ENCODE results near the gene ADAMTS20.
"Not testable (repeated sequence)": the region's sequence is repeated elsewhere in the genome, so short reads cannot be mapped to it uniquely, and the experiment has no call there.

Gene ADAMTS20, protein sequence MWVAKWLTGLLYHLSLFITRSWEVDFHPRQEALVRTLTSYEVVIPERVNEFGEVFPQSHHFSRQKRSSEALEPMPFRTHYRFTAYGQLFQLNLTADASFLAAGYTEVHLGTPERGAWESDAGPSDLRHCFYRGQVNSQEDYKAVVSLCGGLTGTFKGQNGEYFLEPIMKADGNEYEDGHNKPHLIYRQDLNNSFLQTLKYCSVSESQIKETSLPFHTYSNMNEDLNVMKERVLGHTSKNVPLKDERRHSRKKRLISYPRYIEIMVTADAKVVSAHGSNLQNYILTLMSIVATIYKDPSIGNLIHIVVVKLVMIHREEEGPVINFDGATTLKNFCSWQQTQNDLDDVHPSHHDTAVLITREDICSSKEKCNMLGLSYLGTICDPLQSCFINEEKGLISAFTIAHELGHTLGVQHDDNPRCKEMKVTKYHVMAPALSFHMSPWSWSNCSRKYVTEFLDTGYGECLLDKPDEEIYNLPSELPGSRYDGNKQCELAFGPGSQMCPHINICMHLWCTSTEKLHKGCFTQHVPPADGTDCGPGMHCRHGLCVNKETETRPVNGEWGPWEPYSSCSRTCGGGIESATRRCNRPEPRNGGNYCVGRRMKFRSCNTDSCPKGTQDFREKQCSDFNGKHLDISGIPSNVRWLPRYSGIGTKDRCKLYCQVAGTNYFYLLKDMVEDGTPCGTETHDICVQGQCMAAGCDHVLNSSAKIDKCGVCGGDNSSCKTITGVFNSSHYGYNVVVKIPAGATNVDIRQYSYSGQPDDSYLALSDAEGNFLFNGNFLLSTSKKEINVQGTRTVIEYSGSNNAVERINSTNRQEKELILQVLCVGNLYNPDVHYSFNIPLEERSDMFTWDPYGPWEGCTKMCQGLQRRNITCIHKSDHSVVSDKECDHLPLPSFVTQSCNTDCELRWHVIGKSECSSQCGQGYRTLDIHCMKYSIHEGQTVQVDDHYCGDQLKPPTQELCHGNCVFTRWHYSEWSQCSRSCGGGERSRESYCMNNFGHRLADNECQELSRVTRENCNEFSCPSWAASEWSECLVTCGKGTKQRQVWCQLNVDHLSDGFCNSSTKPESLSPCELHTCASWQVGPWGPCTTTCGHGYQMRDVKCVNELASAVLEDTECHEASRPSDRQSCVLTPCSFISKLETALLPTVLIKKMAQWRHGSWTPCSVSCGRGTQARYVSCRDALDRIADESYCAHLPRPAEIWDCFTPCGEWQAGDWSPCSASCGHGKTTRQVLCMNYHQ (N-terminal part only)

DNA sequence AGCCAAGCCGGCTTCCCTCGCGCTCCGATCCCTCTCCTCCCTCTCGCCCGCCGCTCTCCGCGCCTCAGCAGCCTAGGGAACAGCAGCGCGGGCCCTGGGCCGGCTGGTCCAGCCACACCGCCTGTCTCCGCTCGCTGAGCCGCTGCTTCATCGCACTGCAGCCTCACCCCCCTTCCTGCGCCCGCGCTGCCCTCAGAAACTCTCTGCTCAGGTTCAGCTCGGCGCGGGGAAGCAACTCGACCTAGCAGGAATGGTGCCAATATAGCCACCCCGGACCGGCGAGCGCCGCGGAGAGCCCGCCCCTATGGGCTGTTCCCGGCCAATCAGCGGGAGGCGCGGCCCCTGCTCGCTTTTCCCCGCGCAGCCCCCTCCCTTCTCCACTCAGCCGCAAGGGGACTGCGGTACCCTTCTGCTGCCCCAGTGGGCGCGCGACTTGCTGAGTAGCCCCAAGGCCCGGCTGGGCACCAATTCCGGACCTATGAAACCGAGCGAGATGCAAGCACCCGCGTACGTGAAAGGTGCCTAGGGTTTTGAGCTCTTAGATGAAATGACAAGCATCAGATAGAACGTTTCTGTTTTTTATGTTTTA is at the start of gene ADAMTS20:
ADAMTS20 (minus strand) TSS at position 233 of the 589 bp plus-strand sequence. CDS start 282 bp downstream, outside the sequence.
- no peak for DNase-seq

DNA sequence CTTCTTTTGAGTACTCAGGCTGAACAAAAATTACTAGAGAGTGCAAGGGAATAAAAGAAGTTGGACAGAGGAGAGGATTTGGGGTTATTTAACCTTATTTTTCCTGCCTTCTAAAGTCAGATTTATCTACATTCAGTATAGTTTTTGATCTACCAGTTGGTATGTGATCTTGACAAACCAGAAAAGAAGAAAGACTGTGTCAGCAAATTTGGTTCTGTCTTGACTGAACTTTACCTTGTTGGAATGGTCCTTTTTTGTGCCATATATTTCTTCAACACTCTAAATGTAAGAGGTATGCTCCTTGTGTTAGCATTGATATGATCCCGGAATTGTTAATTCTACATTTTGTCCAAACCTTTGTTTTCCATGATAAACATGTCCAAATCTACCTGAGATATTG is 47.7 kb upstream of the ADAMTS20 start:
- DNase-seq: no peak

DNA sequence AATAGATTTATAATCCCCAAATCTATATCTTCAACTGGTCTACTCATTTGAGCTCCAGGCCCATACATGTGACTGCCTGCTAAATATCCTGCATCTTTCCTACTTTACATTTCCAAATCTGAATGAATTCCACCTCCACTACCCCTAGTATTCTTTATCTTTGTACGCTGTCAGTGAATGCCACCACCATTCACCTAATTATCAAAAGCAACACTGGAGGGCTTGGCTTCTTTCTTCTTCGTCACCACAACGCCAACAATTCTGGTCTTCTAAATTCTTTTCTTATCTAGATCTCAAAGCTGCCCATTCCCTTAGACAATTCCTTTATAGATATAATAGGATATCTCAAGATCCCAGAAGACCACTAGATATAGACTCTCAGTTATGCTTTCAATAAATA is 47.1 kb upstream of the ADAMTS20 start:
- DNase-seq: no peak

DNA sequence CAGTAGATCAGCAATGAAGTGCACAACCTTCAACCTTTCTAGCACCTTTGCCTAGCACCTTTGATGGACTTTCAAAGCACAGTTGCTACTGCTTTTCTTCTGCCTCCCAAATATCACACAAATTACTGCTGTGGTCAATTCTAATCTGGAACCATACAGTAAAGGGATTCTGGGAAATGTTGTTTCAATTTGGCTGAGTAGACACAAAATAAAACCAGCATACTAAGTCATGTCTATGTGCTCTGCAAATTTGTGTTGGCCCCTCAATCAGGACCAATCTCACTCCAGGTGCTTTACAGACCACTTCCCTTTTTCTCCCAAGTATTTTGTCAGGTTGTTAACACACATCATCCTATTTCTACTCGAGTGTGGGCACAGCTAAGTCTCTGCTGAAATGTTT is 38.3 kb upstream of the ADAMTS20 start:
- no peak for DNase-seq

DNA sequence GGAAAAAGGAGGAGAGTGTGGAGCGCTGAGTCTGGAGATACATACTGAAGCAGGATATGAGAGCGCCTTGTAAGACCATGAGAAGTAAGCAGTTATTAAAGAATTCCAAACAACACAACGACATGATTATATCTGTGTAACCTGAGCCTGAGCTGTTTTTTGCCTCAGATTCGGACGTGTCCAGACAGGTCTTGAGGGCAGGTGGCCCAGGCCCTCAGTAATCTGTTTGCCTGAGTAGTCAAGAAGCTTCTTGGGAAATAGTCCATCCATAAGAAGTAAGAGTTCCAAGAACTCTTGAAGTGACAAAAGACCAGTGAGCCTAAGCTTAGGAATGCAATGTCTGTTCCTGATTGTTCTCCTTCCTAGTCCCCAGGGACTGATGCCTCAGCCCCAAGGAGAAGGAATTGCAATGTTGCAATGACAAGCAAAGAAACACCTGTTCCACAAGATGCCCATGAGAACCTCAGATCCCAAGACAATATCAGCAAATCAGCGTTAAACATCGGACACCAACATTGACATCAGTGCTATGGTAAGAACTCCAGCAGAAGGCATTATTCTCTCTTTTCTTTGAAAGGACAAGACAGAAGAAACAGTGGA is 34.7 kb upstream of the ADAMTS20 start:
- DNase-seq: no peak

DNA sequence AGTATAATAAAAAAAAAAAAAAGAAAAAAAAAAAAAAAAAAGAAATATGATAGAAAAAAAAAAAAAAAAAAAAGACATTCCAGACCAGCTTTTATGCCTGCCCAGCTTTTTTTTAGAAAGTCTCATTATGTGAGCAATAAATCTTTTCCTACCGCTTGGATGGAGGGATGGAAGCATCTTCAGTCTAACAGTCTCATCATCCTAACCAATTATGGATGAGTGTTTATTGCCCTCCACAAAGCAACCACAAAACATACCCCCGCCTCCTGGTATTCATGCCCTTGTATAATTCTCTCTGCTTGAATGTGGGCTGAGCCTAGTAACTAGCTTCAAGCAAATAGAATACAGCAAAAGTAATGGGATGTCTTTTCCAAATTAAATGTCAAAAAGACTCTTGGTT is 33.7 kb upstream of the ADAMTS20 start:
- DNase-seq: no peak

DNA sequence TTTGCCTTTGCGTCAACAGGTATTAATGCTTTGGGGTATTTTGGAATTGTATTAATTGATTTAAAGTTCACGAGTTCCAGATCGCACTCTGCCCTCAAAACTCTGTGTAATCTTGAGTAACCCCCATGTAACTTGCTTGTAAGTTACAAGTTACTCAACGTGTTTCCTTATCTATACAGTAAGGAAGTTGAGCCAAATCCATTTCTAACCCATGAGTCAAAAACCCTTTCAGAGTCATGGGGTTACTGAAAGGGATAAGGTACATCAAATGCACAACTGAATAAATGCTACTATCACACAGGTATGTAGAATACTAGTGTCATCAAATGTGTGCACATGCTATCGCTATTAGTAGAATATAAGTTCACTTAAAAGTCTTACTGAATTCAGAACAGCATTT is 28.6 kb upstream of the ADAMTS20 start:
- DNase-seq: no peak

DNA sequence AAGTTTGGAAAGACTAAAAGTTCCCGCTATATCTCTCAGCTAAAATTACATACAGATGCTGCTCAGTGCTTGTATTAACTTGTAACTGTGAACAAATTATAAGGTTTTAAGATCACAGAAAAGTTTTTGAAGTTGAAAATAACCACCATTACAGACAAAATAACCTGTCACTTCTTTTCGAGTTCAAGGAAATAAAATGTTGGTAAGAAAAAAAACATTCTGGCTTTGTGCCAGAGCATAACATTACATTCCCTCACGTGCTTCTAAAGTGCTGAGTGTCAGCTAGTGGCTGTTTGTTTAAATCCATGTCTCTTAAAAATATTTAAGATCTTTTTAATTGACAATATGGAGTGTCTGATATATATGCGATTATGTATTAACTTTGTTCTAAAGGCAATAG is 27.2 kb upstream of the ADAMTS20 start:
- DNase-seq: no peak

DNA sequence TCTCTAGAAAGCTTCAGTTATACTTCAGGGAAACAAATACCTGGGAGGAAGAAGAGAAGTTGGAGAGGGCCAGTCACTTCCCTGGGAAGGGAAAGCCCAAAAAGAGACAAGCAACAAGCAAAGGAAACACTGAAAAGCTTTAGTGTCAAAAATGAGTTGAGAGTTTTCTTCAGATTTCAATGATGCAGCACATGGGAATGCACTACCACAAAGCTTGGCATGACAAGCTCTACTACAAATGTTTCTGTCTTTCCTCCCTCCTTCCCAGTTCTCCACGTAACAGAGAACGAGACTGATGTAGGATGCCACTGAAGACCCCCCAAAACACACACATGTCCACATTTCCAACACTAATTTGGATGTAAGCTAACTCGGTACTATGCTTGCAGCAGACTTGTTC is 26.8 kb upstream of the ADAMTS20 start:
- no peak for DNase-seq

DNA sequence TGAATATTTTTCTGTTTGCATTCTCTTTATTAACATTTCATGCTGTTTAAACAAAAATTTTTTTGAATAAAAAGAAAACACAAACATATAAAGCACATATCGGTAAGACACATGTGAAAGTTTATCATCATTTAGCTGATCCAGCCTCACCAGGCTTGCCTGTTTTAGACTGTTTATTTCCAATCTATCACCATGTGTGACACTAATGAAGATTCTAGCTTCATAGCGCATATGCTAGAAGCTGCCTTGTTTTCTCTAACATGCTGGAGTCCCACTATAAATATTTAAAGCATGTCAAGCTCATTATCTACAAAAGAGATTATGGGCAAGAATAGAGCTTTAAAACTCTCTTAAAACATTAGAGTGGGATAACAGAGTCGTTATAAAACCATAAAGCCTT is 25.4 kb upstream of the ADAMTS20 start:
- DNase-seq: no peak

DNA sequence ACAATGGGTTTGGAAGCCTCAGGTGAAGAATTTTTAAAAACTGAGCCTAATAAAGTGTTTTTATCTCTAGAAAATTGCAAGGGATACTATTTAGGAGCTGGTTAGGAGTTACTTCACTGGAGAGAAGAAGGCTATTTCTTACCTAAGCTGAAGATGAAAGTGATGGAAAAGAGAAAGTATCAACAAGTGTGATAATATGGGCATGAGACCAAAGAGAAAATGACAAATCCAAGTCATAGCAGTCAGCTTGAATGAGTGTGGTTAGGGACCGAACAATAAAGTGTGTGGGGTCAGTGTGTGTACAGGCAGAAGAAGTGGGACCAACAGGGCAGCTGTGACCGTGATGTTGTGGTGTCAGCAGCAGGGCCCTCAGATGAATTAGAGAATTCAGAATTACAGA is 24.2 kb upstream of the ADAMTS20 start:
- DNase-seq: no peak

DNA sequence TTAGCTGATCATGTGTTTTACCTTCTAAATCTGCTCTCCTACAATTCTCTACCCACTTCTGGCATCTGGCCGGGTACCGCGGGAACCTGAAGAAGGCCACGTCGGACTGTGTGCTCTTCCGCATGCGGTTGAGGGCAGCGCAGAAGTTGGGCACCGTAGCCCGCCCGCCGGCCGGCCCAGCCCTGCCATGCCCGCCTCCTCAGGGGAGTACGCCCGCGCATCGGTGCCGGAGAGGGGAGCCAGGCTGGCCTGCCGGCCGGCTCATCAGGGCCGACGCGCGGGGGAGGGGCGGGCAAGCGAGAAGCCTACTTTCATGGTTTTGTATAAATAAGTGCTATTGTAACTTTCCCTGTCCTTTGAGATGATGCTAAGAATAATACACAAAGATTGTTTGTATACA is 19.9 kb upstream of the ADAMTS20 start:
- DNase-seq: no peak

DNA sequence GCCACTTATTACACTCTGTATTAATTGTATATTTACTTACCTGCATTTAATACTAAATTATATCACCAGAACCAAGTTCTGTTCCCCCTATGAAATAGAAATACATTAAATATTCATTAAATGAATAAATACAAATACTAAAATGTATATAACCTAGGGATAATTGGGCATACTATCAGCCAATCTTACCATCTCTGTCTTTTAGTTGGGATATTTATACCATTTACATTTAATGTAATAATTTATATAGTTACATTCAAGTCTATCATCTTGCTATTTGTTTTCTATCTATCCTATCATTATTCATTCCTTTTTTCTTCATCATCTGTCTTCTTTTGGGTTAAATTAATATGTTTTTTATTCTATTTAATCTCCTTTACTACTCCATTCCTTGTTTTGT is 4.1 kb upstream of the ADAMTS20 start:
- DNase-seq: no peak

DNA sequence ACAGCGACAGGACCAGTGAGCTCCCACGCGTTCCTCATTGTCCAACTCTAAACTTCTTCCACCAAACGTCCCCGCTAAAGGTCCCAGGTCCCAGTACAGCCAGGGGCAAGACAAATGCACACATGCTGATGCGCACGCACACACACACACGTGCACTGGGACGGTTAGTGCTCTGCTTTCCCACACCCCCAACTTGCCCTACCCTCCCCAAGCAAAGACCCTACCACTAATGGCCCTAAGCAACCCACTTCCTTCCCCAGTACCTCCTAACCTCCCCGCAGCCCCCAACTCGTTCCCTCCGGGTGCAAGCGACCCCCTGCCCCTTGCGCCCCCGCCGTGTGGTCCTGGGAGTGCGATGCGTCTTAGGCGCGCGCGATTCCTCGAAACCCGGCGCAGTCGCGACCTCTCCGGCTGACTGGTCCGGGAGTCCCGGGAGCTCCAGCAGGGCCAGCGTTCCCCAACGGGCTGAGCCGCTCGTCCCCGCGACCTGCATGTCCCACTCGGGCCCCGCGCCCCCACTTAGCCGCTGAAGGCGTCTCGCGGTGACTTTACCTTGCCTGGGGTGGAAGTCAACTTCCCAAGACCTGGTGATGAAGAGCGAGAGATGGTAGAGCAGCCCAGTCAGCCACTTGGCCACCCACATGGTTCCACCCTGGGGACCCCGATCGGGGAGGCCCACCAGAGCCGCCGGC is 578 bp downstream of the ADAMTS20 start:
- DNase-seq: no peak

DNA sequence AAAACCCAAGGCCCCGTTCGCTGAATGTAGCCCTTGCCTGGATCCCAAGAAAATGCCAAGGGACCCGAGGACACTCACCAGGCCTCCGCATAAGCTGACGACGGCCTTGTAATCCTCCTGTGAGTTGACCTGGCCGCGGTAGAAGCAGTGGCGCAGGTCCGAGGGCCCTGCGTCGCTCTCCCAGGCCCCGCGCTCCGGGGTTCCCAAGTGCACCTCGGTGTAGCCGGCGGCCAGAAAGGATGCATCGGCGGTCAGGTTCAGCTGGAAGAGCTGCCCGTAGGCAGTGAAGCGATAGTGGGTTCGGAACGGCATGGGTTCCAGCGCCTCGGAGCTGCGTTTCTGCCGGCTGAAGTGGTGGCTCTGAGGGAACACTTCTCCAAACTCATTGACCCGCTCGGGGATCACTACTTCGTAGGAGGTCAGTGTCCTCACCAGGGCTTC is 1.2 kb downstream of the ADAMTS20 start:
- no peak for DNase-seq

DNA sequence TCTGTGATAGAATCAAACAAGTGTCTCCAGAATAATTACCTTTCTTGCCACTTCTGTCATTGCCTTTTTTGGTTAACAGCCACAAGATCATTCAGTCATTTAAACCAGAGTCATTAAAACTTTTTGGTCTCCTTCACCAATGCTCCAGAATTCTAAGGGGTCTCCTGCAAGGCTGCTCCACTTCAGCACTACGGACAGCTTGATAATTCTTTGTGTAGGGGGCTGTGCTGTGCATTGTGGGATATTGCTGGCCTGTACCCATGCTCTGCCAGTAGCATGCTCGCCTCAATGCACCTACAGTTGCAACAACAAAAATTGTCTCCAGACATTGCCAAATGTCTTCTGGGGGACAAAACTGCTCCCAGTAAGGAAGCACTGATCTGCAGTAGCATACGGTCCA is 7.3 kb downstream of the ADAMTS20 start:
- DNase-seq: no peak

DNA sequence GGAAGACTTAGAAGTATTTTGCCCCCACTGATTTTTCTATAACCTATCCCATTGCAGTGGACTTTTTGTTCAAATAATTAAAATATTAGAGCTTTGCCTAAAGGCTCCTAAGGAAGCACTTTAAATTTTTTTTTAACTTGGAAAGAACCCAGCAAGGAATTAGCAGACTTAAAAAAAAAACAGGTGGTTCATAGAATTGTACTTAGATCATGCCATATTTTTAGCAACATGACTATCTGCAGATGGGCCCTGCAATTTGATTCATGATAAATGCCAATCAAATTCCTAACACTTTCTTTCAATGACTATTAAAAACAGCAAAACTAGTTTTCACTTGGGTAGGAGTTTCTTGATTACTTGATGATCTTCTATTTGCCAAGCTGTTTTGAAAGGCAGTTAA is 11.5 kb downstream of the ADAMTS20 start:
- DNase-seq: no peak

DNA sequence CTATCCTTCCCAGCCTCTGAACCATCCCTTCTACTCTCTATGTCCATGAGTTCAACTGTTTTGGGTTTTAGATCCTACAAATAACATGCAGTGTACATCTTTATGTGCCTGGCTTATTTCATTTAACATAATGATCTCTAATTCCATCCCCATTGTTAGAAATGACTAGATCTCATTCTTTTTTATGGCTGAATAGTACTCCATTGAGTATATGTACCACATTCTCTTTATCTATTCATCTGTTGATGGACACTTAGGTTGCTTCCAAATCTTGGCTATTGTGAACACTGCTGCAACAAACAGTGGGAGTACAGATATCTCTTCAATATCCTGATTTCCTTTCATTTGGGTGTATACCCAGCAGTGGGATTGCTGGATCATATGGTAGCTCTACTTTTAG is 14.3 kb downstream of the ADAMTS20 start:
- not testable (repeated sequence) for DNase-seq

DNA sequence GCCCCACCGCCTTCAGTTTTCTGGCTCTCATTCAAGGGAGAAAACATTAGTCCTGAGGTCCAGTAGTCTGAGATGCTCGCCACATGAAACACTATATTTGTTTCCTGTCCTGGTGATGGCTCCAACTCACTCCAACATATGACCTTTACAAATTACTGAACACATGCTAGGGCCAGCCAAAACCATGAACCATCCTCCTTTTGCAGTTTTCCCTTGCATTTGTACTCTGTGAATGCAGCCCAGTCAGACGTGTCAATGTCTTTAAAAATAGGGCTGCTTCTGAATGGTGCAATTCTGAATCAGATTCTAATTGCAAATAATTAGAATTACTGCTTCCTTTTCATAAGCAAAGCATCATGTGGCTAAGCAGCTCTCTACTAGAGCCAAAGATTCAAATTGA is 36.0 kb downstream of the ADAMTS20 start:
- DNase-seq: no peak

DNA sequence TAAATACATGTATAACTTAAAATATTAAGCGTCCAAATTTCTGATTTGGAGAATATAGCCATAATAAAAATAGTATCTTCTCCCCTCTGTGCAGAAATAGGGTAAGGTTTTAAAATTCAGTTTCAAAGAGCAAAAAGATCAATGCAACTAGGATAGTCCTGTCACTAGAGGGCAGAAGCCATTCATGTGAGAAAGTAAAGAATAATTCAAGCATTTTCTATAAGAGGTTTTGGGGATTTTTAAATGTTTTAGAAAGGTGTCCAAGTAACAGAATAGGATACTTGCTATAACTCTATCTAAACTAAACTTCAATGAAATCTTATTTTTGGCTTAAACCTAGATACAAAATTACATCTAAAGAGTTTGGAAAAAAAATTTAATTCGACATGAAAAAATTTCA is 50.3 kb downstream of the ADAMTS20 start:
- peak; percentile 14 for DNase-seq

DNA sequence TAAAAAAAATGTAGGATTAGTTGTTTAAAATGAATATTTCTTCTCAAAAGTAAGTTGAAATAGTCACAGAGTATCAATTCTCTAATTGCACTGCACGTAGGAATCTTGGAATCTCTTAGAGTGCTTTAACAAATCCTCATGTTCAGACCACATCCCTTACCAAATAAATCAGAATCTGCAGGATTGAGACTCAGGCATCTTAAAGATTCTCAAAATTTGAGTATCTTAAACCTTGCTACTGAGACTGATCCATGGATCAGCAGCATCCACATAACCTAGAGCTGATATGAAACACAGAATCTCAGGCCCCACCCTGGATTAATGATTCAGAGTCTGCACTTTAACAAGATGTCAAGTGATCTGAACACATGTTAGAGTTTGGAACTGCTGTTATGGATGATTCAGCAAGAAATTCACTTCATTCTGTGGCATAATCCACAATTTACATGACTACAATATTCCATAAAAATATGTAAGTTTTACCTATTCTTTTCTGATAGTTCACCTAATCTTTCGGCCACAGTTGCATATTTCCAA is 58.7 kb downstream of the ADAMTS20 start:
- no peak for DNase-seq
